Measurements from ENCODE around the gene MYL10. TPM values are rescaled to one million over a fixed set of nuclear protein-coding genes. Genes with fewer than 3 reads are reported as not detected.
"Not testable (repeated sequence)": the region's sequence is repeated elsewhere in the genome, so short reads cannot be mapped to it uniquely, and the experiment has no call there.

MYL10 gene
- total RNA-seq, 2 donors from 2014 or later = not detected

DNA sequence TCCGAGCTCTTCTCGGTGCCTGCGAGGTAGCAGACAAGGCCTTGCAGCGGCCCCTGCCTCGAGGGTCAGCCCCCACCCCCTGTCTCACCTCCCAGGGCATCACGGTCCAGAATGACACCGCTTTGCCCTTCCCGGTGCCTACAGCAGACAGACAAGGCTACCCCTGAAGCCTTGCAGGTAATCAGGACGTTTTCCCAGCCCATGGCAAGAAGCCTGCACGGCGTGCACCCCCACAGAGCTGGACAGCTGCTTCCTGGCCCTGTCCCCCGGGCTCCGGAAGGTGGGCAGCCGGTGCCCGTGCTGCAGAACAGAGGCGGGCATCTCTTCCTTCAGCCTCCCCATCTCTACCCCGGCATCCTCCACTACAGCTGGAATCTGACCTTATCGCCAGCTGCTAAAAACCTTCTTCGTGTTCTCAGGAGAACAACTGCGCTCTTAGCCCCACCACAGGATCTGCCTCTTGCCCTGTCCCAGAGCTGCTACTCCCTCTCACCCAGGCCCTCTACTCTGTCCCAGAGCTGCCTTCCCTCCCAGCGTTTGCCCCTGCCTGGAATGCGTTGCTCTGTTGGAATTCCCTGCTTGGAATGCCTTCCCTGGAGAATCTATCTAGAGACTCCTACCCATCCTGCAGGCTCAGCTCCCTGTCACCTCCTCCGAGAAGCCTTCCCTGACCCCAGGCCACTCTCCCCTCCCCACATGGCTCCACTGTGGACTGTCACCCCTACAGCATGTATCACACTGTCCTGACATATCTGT lies 4.7 kb downstream of the MYL10 start:
- ATAC-seq = no peak
- intact Hi-C loops (cut with DNase I) = no loop called here
- no peak for DNase-seq

DNA sequence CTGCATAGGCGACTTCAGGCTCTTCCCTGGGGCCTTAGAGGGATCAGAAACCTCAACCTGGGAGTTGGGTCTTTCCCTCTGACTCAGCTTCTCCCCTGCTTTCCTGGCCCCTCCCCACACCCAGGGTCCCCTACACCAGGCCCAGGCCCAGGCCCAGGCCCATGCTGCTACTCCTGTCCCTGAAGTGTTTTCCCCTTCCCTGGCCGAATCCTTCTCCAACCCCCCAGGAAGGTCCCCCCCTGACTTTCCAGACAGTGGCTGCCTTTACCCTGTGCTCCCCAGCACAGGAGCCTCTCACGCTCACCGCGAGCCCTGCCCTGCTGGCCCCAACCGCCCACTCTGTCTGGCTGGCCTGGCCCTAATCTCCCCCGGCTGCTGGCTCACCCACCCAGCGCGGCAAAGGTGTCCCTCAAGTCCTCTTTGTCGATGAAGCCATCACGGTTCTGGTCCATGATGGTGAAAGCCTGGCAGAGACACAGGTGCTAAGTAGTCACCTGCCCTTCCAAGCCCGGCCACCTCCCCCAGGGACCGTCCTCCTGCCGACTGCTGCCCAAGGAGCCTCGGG lies 6.4 kb downstream of the MYL10 start:
- DNase-seq (no peak), ATAC-seq (no peak)
- intact Hi-C loops (cut with DNase I) = no loop called here

DNA sequence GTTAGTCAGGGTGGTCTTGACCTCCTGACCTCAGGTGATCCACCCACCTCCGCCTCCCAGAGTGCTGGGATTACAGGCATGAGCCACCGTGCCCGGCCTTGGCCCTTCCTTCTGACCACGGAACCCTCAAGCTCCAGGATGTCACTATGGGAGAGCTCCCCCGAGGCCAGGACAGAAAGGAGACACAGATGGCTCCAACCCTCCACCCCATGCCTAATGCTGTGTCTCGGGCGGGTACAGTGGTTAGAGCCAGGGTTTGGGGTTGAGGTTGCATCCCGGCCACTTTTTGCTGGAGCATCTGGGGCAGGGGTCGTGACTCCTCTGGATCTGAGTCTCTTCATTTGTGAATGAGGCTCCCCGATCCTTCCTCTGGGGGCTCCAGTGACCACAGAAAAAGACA lies 8.1 kb downstream of the MYL10 start:
- DNase-seq (no peak), ATAC-seq (no peak)
- intact Hi-C loops (cut with DNase I) = no loop called here

DNA sequence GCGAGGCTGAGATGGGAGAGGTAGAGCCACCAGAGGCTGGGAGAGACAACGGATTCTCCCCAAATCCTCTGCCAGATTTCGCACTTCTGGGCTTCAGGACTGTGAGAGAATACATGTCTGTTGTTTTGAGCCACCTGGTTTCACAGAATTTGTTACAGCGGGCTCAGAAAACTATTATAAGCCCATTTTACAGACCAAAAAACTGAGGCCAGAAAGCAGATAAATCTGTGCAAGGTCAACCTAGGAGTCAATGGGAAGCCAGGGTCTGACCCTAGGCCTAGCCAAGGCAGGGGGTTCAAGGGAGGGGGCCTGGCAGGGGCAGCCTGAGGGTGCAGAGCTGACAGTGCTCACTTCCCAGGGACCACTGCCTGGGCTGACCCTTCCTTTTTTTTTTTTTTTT lies 8.7 kb downstream of the MYL10 start:
- intact Hi-C loops (cut with DNase I) = no loop called here
- DNase-seq (no peak), ATAC-seq (no peak)

DNA sequence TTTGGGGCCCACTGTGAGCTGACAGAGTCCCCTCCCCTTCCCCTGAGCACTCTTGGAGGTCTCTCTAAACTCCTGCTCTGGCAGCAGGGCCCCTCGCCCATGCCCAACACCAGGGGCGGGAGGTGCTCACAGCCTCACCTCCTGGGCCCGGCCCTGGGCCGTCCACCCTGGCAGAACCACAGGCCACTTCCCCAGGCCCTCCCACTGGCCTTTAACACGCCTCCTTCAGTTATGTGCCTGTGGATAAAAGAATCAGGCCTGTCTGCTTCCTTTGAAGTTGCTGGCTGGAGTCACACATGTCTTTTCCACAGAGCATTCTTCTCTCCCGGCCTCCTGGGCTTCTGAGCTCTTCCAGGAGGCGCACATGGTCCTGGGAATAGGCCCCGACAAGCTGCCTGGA lies 10.2 kb downstream of the MYL10 start:
- intact Hi-C loops (cut with DNase I) = no loop called here
- ATAC-seq = no peak
- no peak for DNase-seq

DNA sequence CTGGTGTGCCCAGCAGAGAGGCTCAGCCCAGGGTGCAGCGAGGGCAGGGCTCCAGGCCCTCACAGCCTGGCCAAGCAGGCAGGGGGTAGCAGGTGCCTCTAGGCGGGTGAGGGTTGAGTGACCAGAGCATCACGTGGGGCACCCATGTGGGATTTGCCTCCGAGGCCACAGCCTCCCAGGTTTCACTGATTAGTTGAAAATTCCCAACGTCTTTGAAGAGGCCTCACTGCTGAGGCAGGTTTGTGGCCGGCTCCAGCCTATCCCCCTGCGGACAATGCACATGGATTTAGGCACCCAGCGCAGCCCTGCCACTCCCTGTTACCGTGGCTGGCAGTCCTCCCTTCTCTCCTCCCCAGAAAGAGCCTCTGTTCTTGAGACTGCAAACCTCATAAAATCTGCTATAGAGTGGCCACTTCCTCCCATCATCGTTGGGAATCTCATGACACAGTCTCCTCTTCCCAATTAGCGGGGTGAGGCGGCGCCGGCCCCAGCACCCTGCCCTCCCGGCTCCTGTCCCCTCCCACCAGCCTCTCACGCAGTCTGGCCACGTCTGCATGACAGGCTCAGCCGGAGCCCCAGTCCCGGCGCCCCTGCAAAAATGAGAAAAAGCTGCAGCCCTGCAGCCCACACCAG lies 10.8 kb downstream of the MYL10 start:
- intact Hi-C loops (cut with DNase I) = no loop called here
- DNase-seq (no peak), ATAC-seq (peak in 1 of 2 donors; percentile 32)

DNA sequence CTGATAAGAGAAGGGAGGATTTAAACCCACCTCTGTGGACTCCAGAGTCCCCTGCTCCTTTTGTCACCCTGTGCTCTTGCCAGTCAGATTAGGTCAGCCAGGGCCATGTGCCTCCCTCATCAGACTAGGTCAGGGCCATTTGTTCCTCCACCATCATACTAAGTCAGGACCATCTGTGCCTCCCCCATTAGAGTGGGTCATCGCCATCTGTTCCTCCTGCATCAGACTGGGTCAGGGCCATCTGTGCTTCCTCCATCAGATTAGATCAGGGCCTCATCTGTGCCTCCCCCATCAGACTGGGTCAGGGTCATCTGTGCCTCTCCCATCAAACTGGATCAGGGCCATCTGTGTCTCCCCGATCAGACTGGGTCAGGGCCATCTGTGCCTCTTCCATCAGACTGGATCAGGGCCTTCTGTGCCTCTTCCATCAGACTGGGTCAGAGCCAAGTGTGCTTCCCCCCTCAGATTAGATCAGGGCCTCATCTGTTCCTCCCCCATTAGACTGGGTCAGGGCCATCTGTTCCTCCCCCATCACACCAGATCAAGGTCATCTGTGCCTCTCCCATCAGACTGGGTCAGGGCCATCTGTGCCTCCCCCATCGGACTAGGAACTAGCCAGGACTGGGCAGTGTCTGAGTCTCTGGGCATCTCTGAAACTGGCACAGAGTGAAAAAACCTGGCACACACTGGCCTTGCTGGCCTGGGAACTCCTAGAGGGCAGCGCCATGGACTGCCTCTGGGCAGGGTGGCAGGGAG lies 11.5 kb downstream of the MYL10 start:
- intact Hi-C loops (cut with DNase I) = no loop called here
- DNase-seq (no peak), ATAC-seq (no peak)

DNA sequence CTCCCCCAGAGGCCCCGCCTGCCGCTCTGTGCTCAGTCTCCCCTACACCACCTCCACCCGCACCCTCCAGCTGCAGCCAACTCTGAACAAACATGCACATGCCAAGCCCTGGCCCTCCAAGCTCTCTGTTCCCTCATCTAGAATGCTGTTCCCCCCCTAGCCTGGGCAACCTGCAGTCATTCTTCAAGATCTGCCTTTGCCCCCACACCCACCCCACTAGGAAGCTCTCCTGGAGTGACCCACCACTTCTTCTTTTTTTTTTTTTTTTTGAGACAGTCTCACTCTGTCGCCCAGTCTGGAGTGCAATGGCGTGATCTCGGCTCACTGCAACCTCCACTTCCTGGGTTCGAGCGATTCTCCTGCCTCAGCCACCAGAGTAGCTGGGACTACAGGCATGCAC lies 13.7 kb downstream of the MYL10 start:
- intact Hi-C loops (cut with DNase I) = no loop called here
- DNase-seq = no peak

DNA sequence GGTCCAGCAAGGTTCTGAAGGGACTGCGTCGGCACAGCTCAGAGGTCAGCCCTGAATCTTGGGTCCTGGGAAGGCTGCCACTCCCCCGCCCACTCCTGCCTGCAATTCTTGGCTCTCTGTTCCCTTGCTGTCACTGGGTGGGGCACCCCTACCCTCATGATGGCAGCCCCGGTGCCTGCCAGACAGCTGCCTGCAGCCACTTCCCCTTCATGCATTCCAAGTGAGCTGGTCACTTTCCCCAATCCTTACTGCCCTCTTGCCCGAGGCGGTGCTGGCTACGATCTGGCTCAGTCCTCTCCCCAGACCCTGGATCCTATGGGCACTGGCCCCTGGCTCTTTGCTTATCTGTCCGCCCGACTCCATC lies 14.2 kb downstream of the MYL10 start:
- peak in 1 of 2 donors; percentile 50 for ATAC-seq
- DNase-seq = no peak
- intact Hi-C loops (cut with DNase I) = no loop called here

More for the DNA sequence above, 13.7 kb downstream of the MYL10 start:
- no peak for ATAC-seq

DNA sequence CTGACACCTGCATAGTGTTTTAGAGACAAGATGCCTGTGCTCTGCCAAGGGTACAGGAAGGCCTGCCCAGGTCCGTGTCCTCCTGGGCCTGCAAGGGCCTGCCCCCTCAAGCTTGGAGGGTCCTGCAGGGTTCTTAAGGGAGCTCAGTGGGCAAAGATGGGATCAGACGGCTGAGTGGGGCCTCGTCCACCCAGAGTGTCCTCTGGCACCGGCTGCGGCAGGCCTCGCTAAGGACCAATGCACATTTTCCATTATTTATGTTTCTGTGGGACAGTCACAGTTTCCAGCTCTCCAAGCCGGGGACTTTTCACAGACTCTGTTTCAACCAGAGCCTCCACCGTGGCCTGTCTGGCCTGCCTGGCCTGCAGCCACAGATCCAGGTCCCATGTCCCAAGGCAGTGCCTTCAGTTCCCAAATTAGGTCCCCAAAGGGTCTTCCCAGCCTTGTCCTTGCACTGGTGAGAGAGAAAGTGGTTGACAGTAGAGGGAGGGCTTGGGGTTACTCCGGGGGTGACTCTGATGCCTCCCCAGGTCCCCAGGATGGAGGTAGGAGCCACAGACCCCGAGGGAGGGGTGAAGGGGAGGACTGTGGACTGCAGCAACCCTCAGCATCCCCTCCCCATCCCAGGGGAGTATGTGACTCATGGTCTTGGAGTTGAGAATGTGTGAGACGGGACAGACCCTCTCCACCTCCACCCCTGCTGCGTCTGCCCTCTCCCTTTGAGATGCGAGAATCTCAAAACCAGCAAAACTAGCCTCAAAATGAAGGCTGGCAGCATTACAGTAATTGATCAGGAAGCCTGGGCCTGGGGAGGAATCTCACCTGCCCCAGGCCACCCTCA lies 14.8 kb downstream of the MYL10 start:
- peak in 1 of 2 donors; percentile 48 for ATAC-seq
- intact Hi-C loops (cut with DNase I) = no loop called here
- no peak for DNase-seq

DNA sequence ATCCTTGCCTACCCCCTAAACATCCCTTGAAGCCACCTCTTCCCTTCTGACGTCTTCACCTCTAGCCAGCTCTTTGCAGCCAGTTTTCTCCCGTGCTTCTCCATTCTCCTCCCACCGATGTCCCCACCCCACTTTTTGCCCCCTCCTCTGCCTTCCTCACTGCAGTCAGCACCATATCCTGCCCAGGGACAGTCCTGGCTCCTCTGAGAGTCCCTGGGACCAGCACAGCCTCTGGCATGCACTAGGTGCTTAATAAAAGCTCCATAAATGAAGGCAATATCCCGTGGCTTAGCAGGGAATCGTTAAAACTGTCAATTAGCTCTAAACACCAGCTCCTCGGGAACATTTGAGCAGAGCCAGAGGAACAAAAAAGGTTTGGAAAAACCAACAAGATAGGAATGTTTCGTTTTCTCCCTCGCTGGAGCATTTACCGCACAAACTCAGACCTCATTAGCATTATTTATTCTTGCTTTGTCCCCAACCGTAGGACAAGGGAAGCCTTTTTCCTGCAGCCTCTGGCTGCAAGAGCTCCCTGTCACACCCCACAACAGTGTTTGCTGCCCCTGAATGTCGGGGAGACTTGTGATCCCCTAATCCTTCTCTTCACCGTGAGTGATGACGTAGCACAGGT lies 16.1 kb downstream of the MYL10 start:
- ATAC-seq = no peak
- intact Hi-C loops (cut with DNase I) = no loop called here
- no peak for DNase-seq

DNA sequence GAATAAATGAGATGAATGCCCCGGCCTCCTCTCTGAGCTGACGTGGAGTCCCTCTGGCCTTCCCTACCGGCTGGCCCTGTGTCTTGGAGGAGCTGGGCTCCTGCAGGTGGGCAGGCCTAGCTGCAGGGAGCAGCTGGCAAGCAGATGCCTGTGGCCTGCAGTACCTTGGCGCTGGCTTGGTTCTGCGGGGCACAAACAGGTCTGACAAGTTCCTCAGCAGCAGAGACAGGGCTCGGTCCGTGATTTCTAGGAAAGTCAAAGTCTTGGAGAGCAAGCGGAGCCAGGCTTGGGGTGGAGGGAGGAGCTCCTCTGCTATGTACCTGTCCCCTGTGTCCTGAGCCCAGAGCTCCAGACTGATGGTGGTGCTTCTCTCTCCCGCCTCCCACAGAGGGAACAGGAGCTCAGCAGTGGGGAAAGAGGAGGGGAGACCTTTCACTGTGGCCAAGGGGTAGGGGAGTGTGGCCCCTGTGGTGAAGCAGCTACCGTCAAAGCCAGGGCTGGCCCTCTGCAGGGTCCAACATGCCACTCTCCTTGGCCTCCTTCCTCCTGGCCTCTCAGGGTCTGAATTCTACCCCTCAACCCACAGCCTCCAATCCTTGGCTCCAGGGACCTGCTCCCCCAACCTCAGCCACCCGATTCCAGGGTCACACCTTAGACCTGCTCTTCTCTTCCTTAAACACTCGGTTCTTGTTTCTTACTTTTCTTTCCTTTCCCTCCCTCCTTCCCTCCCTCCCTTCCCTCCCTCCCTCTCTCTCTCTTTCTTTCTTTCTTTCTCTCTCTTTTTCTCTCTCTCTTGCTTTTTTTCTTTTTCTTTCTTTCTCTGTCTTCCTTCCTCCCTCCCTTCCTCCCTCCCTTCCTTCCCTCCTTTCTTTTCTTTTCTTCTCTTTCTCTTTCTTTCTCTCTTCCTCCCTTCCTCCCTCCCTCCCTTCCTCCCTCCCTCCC lies 20.1 kb downstream of the MYL10 start:
- DNase-seq (no peak), ATAC-seq (no peak)
- intact Hi-C loops (cut with DNase I) = loop anchor here in 1 of 2 donors (10.0 kb wide), 2 partner anchors 626 to 666 kb away; no protein-coding TSS in a partner anchor

DNA sequence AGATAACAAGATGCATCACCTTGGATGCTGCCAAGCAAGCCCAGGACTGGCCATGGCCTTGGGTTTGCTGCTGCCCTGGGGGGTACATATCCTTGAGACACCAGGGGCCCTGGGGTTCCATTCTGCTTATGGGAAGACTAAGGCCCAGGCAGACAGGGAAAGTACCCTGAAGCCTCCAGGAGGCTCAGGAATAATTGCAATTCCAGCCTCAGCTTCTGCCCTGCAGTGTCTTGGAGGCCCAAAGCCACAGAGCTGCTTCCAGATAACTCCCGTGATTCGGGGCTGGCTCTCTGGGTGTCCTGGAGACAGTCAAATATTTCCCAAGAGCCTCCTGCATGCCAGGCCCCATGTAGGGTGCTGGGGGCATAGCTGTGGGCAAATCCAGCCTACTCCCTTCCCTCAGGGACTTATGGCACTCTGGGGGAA lies 22.6 kb downstream of the MYL10 start:
- DNase-seq (no peak), ATAC-seq (no peak)
- intact Hi-C loops (cut with DNase I) = loop anchor here in 1 of 2 donors (10.0 kb wide), 2 partner anchors 628 to 668 kb away; no protein-coding TSS in a partner anchor

DNA sequence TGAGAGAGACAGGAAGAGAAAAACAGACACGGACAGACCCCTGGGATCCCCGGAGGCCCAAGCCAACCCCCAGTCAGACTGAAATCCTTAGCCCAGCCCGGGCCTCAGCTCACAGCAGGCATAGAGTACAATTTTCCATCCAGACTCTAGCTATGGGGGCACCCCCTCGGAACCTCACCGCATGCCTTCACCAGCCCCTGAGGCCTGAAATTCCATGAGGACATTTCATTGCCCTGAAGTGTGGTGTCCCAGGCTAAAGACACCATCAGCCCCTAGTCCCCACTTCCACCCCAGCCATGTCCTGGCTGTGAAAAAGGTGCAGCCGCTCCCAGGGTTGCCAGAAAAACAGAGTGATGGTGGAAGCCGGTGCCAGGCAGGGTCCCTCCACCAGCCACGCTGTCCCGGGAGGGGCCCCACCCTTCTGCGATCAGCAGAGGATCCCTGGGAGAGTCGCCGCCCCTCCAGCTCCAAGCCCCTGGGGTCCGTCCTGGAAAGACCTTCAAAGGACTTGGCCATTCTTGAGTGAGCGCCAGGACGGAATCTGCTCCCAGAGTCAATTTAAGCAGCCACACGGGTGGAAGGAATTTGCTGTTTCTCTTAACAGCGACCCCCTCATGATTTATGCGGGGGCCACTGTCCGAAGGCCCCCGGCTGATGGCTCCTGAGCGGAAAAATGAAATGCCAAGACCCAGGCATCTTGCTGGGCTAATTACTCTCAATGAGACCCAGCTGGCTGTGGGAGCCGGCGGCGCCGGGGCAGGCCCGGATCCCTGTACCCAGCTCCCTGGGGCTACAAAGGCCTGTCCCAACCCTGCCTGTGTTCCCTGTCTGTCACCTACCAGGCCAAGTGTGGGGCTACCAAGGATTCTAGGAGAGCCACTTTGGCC lies 23.2 kb downstream of the MYL10 start:
- no peak for DNase-seq
- intact Hi-C loops (cut with DNase I) = loop anchor here in 1 of 2 donors (10.0 kb wide), 2 partner anchors 629 to 669 kb away; no protein-coding TSS in a partner anchor
- no peak for ATAC-seq

DNA sequence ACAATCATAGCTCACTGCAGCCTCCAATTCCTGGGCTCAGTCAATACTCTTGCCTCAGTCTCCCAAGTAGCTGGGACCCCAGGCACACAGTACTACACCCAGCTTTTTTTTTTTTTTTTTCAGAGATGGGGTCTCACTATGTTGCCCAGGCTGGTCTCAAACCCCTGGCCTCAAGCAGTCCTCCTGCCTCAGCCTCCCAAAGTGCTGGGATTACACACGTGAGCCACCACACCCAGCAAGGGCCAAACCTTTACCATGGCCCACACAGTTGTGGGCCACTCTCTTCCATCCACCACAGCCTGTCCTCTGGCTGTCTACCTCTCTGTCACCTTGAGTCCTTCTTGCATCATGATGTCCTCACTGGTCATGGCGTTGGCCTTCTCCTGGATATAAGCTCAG lies 24.2 kb downstream of the MYL10 start:
- ATAC-seq, DNase-seq: not testable (repeated sequence)
- intact Hi-C loops (cut with DNase I) = loop anchor here (5.0 to 10.0 kb wide), 3 partner anchors 82 to 670 kb away; no protein-coding TSS in a partner anchor

DNA sequence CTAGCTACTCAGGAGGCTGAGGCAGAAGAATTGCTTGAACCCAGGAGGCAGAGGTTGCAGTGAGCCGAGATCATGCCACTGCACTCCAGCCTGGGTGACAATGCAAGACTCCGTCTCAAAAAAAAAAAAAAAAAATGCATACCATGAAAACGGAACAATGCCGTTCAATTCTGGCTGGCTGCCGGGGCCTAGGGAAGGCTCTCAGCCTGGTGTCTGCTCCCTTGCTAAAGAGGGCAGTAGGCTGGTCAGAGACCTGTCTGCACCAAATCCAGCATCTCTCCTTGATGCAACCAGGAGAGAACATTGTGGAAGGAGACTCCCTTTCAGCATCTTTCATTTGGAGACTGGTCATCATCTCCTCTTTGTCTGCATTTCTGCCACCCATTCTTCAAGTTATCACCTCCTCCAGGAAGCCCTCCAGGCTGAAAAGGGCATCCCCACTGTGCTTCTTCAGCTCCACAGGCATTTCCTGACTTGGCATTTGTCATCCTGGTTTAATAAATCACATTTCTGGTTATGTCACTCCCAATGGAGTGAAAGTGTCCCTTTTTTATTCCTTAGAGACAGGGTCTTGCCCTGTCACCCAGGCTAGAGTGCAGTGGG lies 24.7 kb downstream of the MYL10 start:
- DNase-seq (no peak), ATAC-seq (no peak)
- intact Hi-C loops (cut with DNase I) = loop anchor here (5.0 to 10.0 kb wide), 3 partner anchors 83 to 670 kb away; no protein-coding TSS in a partner anchor

All from left cardiac atrium (tissue), 4 donors.